ENCODE data around the gene EBP. TPM values are rescaled to one million over a fixed set of nuclear protein-coding genes. Genes with fewer than 3 reads are reported as not detected.

EBP gene
- total RNA-seq, 1 donor from 2014 or later = 48.0 TPM

GRCh38 chrX:48574270-48575266, 53.0 kb downstream of the EBP start, which contains the start of gene RBM3:
Gene RBM3, plus strand, starts transcription at chrX:48574484. Its CDS starts 697 bp downstream, at chrX:48575181.
- no peak for DNase-seq (ENCODE audit: extremely low read depth, low read depth, low spot score)

- no peak for DNase-seq (ENCODE audit: extremely low read depth, low read depth, low spot score)
Measured at GRCh38 chrX:48575642-48576041, 54.0 kb downstream of the EBP start.

- DNase-seq (ENCODE audit: extremely low read depth, low read depth, low spot score) = no peak
Measured at GRCh38 chrX:48576108-48576507, 54.5 kb downstream of the EBP start.

Other genes starting within 250 kb of the EBP start
- gene SSX3, start 165.1 kb upstream of the EBP start, total RNA-seq = not detected in 2 replicates
- not detected in 2 replicates for gene SSX4, start 138.3 kb upstream of the EBP start, total RNA-seq
- not detected in 2 replicates for gene SSX4B, start 109.8 kb upstream of the EBP start, total RNA-seq
- gene SLC38A5, start 51.5 kb upstream of the EBP start, total RNA-seq = 2.6 and 8.3 TPM in 2 replicates
- gene FTSJ1, start 45.6 kb upstream of the EBP start, total RNA-seq = 55.6 and 77.5 TPM in 2 replicates
- gene PORCN, start 12.8 kb upstream of the EBP start, total RNA-seq = 15.0 and 24.2 TPM in 2 replicates
- 11.8 and 14.2 TPM in 2 replicates for gene TBC1D25, start 17.9 kb downstream of the EBP start, total RNA-seq
- gene RBM3, start 52.7 kb downstream of the EBP start, total RNA-seq = 261 and 308 TPM in 2 replicates
- gene WDR13, start 75.7 kb downstream of the EBP start, total RNA-seq = 82.0 and 104 TPM in 2 replicates
- 0.39 and 0.53 TPM in 2 replicates for gene WAS, start 162.0 kb downstream of the EBP start, total RNA-seq
- 4.4 and 10.0 TPM in 2 replicates for gene SUV39H1, start 174.9 kb downstream of the EBP start, total RNA-seq
- gene GLOD5, start 239.9 kb downstream of the EBP start, total RNA-seq = not detected in 2 replicates

All from glomerular endothelial cell (primary cell).